ENCODE results near the gene MPG. TPM values are rescaled to one million over a fixed set of nuclear protein-coding genes. Genes with fewer than 3 reads are reported as not detected.
"Not testable (repeated sequence)": the region's sequence is repeated elsewhere in the genome, so short reads cannot be mapped to it uniquely, and the experiment has no call there.

The MPG gene
- total RNA-seq, 6 experiments from 2014 or later, result 92.3 to 104 (median 96.9) TPM

- H3K27ac Mint-ChIP-seq, result no peak overlapping the region
- DNase-seq, result no peak
Measured at GRCh38 chr16:118857-119256, 40.8 kb downstream of the MPG start.

GRCh38 chr16:119295-119694 is 41.3 kb downstream of the MPG start:
- Mint-ChIP-seq H3K36me3 (ENCODE audit: low read depth) (0 out of 2 replicates have a peak, but pooled peaks cover 5% of the 10 kb centered on the region), H3K9me3 (no peaks in the 10 kb centered on the region), H3K4me3 (no peak overlapping the region), H3K27me3 (ENCODE audit: insufficient read depth) (no peaks in the 10 kb centered on the region), H3K4me1 (ENCODE audit: low read depth) (peaks cover 9% of the 10 kb centered on the region), H3K27ac (no peak overlapping the region)
- no peak for TF ChIP-seq CTCF (IDR thresholded peaks at IDR 0.05)
- DNase-seq, result no peak

More at GRCh38 chr16:118857-119256, 40.8 kb downstream of the MPG start:
- Mint-ChIP-seq H3K4me1 (ENCODE audit: low read depth) (peaks cover 14% of the 10 kb centered on the region), H3K36me3 (ENCODE audit: low read depth) (peaks cover 6% of the 10 kb centered on the region; the same call in 1 of the 2 replicates), H3K27me3 (ENCODE audit: insufficient read depth) (no peaks in the 10 kb centered on the region; the same call in 1 of the 2 replicates), H3K4me3 (no peak overlapping the region), H3K9me3 (no peaks in the 10 kb centered on the region)
- TF ChIP-seq CTCF (IDR thresholded peaks at IDR 0.05), result no peak

GRCh38 chr16:119835-120491 is 41.9 kb downstream of the MPG start:
- DNase-seq, result no peak
- Mint-ChIP-seq H3K9me3 (no peaks in the 10 kb centered on the region), H3K27ac (no peak overlapping the region), H3K4me1 (ENCODE audit: low read depth) (peaks cover 5% of the 10 kb centered on the region; the same call in 1 of the 2 replicates), H3K27me3 (ENCODE audit: insufficient read depth) (no peaks in the 10 kb centered on the region), H3K4me3 (no peak overlapping the region), H3K36me3 (ENCODE audit: low read depth) (0 out of 2 replicates have a peak, but pooled peaks cover 5% of the 10 kb centered on the region)
- no peak for TF ChIP-seq CTCF (IDR thresholded peaks at IDR 0.05)

GRCh38 chr16:120756-121155 is 42.7 kb downstream of the MPG start:
- H3K4me3 Mint-ChIP-seq, result no peak overlapping the region
- DNase-seq, result no peak
- H3K4me1 Mint-ChIP-seq (ENCODE audit: low read depth), result peaks cover 5% of the 10 kb centered on the region
- H3K27ac Mint-ChIP-seq, result no peak overlapping the region
- no peak for TF ChIP-seq CTCF (IDR thresholded peaks at IDR 0.05)
- no peaks in the 10 kb centered on the region for H3K27me3 Mint-ChIP-seq (ENCODE audit: insufficient read depth)
- H3K9me3 Mint-ChIP-seq, result no peaks in the 10 kb centered on the region
- H3K36me3 Mint-ChIP-seq (ENCODE audit: low read depth), result 0 out of 2 replicates have a peak, but pooled peaks cover 5% of the 10 kb centered on the region

DNA sequence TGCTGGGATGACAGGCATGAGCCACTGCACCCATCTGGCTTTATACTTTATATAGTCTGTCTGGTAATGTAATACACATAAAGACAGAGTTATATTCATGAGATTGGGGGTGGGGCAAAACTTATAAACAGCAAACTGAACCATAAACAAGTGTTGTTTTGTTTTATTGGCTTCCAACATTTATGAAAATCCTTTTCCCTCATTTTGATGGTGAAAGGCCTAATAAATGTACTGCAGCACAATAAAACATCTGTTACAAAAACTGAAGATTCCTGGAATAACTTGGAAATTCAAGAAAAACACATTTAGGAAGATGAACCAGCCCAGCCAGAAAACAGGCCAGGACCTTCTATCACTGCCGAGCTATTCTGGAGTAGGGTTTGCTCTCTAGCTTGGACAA is 44.3 kb downstream of the MPG start:
- DNase-seq, result no peak
- Mint-ChIP-seq H3K27ac (no peak overlapping the region), H3K4me3 (no peak overlapping the region), H3K4me1 (ENCODE audit: low read depth) (peaks cover 5% of the 10 kb centered on the region), H3K9me3 (no peaks in the 10 kb centered on the region), H3K27me3 (ENCODE audit: insufficient read depth) (no peaks in the 10 kb centered on the region), H3K36me3 (ENCODE audit: low read depth) (no peaks in the 10 kb centered on the region)
- TF ChIP-seq CTCF (IDR thresholded peaks at IDR 0.05), result no peak

DNA sequence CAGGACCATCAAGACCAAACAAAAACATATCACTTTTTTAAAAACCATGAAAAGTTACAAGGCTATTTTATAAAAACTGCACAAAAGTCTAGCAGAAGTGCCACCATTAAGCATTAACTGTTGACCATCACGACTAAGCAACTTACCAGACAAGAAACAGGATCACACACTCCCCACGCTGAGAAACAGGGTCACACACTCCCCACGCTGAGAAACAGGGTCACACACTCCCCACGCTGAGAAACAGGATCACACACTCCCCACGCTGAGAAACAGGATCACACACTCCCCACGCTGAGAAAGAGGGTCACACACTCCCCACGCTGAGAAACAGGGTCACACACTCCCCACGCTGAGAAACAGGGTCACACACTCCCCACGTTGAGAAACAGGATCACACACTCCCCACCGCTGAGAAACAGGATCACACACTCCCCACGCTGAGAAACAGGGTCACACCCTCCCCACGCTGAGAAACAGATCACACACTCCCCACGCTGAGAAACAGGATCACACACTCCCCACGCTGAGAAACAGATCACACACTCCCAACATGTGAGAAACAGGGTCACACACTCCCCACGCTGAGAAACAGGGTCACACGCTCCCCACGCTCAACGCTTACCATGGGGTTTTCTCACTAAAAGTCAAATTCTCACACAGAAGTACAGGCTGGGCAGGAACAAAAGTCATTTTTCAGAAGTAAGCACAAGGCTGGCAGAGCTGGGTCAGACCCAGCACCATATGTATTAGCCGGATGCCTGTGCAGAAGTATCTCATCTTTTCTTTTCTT is 45.7 kb downstream of the MPG start:
- DNase-seq, H3K27ac Mint-ChIP-seq: not testable (repeated sequence)

More for the DNA sequence above, 45.7 kb downstream of the MPG start:
- not testable (repeated sequence) for H3K4me3 Mint-ChIP-seq; H3K4me1 Mint-ChIP-seq (ENCODE audit: low read depth); H3K36me3 Mint-ChIP-seq (ENCODE audit: low read depth); H3K9me3 Mint-ChIP-seq; H3K27me3 Mint-ChIP-seq (ENCODE audit: insufficient read depth)

Data from HFFc6 (cell line).